HG03565 (cell line): ENCODE results near the gene AQP3.
"Not testable (repeated sequence)": the region's sequence is repeated elsewhere in the genome, so short reads cannot be mapped to it uniquely, and the experiment has no call there.

Experiments
- ATAC-seq: cut with Tn5 transposase; IDR thresholded peaks from one replicate; pipeline ENCODE4 v1.9.1; 2021; ENCODE audit warnings: mild to moderate bottlenecking, moderate library complexity; ENCODE audit not compliant: unreplicated experiment

The AQP3 gene

DNA sequence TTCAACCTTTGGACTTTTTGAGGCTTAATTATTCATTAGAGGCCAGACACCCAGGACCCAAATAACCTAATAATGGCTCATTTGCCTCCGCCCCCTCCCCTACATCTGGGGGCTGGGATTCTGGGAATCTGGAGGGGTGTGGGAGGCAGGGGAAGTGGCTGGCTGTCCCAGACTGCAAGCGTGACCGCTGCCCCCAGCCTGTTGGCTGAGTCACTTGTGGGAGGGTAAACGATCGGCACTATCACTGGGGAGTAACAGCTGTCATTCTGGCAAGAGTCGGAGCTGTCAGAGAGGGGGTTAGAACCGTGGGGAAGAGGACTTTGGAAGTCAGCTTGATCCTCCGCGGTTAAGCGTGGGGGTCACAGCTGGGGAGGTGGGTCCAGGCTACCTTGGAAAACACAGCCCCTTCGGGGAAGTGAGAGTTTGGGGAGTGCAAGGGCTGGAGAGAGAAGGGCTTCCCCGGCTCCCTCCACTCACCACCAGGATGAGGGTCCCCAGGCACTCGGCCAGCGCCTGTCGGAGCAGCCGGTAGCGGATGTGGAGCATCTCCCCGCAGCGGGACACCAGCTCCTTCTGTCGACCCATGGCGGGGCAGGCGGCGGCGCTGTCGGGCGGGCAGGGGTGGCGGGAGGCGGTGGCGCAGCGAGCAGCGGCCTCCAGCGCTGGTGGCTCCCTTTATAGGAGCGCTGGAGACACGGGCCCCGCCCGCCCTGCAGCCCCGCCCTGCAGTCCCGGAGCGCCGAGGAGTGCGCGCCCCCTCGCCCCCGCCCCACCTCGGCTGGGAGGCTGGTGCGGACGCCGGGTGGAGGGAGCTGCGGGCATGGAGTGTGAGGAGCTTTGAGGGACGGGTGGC, at the start of gene AQP3:
AQP3 (minus strand) TSS at position 648 of the 853 bp plus-strand sequence; CDS start at position 585, 63 bp downstream.
- no peak for ATAC-seq

GRCh38 chr9:33493819-33494218, 46.4 kb upstream of the AQP3 start:
- ATAC-seq: not testable (repeated sequence)

DNA sequence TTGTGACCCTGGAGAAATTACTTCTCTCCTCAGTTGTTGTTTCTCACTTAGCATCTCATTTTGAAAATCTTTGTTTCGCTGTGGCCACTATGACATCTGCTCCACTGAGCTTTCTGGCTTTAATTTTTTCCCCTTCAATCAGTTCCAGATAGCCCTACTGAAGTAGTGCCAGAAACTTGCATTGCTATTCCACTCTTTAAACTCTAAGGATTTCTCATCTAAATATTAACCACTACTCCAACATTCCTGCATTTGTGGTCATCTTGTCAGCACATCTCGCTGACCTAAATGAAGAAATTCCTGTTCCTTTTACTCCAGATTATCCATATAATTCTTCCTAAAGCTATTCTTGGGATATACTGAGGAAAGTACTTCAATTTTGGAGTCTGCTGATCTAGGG, 41.7 kb upstream of the AQP3 start:
- no peak for ATAC-seq

- not testable (repeated sequence) for ATAC-seq
Measured at GRCh38 chr9:33485312-33485711, 37.9 kb upstream of the AQP3 start.

DNA sequence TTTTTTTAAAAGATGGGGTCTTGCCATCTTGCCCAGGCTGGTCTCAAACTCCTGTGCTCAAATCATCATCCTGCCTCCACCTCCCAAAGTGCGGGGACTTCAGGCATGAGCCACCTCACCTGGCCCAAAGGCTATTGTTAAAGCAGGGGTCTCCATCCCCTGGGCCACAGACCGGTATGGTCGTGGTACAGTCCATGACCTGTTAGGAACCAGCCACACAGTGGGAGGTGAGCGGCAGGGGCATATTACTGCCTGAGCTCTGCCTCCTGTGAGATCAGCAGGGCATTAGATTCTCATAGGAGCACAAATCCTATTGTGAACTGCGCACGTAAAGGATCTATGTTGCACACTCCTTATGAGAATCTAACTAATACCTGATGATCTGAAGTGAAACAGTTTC, 33.6 kb upstream of the AQP3 start:
- no peak for ATAC-seq

- no peak for ATAC-seq
Measured at GRCh38 chr9:33480106-33480505, 32.7 kb upstream of the AQP3 start.

- ATAC-seq: no peak
Measured at GRCh38 chr9:33476503-33476902, 29.1 kb upstream of the AQP3 start.

GRCh38 chr9:33475357-33475756, 28.0 kb upstream of the AQP3 start:
- ATAC-seq: no peak

GRCh38 chr9:33473643-33474352, 26.4 kb upstream of the AQP3 start, which contains the start of gene NOL6:
Gene NOL6 (minus strand): TSS chr9:33473924. CDS start chr9:33473842, 82 bp downstream.
- ATAC-seq: peak; percentile 98

DNA sequence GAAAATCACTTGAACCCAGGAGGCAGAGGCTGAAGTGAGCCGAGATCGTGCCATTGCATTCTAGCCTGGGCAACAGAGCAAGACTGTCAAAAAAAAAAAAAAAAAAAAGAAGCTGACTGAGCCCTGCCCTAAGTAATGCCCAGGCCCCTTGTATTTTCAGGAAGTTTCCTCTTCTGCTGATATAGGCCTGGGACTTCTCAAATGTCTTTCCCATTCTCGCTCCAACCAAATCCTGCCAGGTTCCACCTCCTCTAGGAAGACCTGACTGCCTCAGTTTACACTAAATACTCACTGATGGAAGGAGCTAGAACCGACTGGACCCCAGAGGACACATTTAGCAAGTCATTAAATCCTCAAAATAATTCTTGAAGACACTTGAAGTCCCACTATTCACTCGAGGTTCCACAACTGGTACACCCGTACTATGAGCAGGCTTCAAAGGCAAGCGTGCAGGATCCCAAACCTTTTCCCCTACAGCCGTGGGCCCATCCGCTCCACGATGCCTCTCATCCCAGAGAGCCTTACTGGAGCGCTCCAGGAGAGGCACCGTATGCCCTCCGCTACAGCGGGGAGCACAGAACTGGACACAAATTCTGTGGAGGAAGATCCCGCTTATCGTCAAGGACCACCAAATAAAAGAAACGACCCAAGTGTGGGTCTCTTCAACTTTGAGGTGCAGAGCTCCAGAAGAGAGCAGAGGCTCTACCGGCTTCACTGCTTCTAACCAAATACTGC, 25.7 kb upstream of the AQP3 start:
- no peak for ATAC-seq

GRCh38 chr9:33472171-33472880, 24.9 kb upstream of the AQP3 start:
- no peak for ATAC-seq

- no peak for ATAC-seq
Measured at GRCh38 chr9:33471361-33471760, 24.0 kb upstream of the AQP3 start.

DNA sequence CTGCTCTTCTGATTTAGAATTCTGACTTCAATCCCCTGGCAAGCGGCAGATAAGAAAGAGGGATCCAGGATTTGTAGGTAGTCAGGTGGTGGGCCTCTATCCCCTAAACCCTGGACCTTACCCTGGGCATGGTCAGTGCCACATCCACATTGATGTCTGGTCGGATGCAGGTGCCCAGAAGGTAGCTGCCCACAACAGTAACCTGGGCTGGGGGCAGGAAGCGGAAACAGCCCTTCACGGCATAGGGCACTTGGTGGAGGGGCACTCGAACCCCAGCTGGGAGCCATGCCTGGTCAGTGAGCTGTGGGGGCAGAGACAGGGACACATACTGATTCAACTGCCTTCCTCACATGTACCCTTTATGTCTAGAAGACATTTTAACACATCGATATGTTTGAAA, 22.5 kb upstream of the AQP3 start:
- no peak for ATAC-seq

- ATAC-seq: no peak
Measured at GRCh38 chr9:33468797-33469621, 21.6 kb upstream of the AQP3 start.

- ATAC-seq: no peak
Measured at GRCh38 chr9:33468215-33468730, 20.9 kb upstream of the AQP3 start.

DNA sequence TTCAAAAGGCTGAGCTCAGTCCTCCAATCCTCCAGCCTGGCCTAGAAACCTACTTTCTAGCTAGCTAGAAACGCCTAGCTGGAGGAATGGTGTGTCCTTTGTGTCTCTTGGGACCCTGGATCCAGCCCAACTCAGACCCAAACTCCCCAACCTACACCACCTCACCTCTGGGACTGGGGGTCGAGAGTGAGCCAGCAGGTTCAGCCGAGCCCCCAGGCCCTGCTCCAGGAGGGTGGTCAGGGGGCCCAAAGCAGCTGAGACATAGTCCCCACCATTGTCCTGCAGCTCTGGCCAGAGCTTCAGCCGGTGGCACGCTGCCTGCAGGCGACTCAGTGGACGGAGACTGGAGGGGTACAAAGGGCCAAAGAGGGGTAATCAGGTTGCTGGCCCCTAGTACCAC, 20.1 kb upstream of the AQP3 start:
- ATAC-seq: no peak

DNA sequence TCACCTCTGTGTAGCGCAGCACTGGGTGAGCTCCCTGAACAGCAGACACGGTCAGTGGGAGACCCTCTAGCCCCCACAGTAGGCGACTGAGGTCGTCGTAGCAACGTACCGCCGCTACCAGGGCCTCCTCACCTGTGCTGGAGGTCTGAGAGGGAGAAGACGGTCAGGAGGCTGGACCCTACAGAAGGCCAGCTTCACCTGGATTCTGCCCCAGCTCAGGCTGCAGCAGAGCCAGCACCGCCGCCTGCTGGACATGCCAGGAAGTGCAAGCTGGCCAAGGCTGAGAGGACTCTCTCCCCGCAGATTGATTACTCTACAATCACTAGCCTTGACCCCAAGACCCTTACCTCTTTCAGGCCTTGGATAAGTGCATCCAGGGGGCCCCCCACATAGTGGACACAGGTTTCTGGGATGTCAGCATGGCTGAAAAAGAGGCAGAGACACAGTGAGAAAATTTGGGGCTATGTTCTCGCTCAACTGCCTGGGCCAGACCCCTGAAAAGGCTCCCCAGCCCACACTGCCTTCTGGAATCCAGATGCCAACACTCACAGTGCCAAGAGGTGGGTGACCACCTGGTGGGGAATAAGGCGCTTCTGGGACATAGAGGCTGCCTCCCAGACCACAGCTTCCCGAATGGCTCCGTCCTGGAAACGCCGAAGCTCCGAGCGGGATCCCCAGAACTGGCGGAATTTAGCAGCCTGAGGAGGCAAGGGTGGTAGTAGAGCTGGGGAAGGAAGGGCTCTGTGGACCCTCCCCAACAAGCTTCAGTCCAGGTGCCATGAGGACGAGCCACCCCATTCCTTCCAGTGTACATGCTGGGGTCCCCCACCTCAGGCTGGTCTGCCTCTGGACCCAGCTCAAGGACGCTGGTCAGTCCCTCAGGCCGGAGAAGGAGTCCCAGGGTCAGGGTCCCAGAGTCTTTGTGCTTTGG, 19.4 kb upstream of the AQP3 start:
- peak; percentile 45 for ATAC-seq
